Fibroblast of villous mesenchyme (primary cell): ENCODE data around the gene GIT1. TPM values are rescaled to one million over a fixed set of nuclear protein-coding genes. Genes with fewer than 3 reads are reported as not detected.
"Not testable (repeated sequence)": the region's sequence is repeated elsewhere in the genome, so short reads cannot be mapped to it uniquely, and the experiment has no call there.

Experiments used
- DNase-seq: peaks from one replicate; pipeline ENCODE4 v3.0.0-alpha.2; 2010; ENCODE audit warnings: low read depth
- H3K4me3 ChIP-seq: 2 replicates; pipeline ENCODE4 v1.5.1; 2011; ENCODE audit warnings: low read depth, mild to moderate bottlenecking, low read length
- total RNA-seq: library from RNA; depleted of rRNA; stranded (reverse); fragments of >200 nt; gene quantifications from 2 replicates; pipeline ENCODE4 v1.2.3, GENCODE V29; 2012
- TF ChIP-seq, protein P1 (sequence below): IDR thresholded peaks from 2 replicates; pipeline ENCODE4 v1.5.1; 2012; ENCODE audit warnings: low read depth, mild to moderate bottlenecking, low read length; ENCODE audit not compliant: insufficient read depth

GIT1 gene
- total RNA-seq, 1 donor, result 26.3 TPM

DNA sequence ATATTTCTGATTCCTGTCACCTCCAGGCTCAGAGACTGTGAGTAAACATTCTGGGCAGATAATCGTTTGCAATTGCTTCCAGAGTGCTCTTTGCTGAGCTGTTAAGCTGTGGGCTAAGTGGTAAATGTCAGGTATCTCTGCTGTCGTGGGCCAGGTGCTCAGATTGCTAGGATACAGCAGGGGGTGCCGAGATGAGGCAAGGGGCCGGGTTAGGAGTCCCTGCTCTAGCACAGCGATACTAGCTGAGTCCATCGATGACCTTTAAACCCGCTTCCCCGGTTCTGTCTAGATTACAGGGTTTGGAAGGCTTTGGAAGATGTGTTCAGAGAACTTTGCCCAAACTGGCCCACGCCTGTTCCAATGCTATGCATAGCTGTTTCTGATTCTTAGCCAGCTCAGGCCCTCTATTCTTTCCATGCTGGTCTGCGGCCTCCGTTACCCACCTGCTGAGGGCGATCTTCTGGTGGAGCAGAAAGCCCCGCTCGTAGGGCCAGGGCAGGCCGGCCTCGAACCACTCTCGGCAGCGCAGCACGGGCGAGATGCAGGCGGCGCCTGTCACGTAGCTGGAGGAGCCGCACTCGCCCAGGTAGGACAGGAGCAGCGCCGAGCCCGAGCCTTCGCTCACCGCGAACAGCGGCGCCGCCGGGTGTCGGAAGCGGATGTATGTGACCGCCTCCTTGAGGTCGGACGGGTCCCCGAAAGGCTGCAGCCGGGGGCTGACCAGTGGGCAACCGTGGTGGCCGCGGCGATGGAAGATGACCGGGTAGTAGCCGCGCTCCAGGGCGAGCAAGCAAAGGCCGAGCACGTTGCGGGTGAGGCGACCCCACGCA is 23.6 kb downstream of the GIT1 start:
- peak overlapping the region; percentile 58 for H3K4me3 ChIP-seq
- TF ChIP-seq, protein P1, sequence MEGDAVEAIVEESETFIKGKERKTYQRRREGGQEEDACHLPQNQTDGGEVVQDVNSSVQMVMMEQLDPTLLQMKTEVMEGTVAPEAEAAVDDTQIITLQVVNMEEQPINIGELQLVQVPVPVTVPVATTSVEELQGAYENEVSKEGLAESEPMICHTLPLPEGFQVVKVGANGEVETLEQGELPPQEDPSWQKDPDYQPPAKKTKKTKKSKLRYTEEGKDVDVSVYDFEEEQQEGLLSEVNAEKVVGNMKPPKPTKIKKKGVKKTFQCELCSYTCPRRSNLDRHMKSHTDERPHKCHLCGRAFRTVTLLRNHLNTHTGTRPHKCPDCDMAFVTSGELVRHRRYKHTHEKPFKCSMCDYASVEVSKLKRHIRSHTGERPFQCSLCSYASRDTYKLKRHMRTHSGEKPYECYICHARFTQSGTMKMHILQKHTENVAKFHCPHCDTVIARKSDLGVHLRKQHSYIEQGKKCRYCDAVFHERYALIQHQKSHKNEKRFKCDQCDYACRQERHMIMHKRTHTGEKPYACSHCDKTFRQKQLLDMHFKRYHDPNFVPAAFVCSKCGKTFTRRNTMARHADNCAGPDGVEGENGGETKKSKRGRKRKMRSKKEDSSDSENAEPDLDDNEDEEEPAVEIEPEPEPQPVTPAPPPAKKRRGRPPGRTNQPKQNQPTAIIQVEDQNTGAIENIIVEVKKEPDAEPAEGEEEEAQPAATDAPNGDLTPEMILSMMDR, result no peak
- no peak for DNase-seq

DNA sequence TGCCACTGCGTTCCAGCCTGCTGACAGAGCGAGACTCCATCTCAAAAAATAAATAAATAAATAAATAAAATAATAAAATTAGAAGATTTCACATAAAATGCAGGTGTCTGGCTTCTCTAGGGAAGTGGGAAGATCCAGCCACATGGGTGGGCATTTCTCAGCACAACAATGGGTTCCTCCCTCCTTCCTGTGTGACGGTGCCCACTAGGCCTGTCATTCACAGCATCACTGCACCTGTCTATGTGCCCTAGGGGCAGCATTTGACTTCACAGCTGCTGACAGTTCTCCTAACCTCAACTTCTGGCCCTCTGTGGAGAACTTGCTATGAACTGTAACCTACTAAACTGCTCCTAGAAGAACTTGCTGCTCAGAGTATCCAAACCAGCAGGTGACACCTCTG is 25.6 kb downstream of the GIT1 start:
- TF ChIP-seq, protein P1, result no peak
- no peak overlapping the region for H3K4me3 ChIP-seq
- no peak for DNase-seq

DNA sequence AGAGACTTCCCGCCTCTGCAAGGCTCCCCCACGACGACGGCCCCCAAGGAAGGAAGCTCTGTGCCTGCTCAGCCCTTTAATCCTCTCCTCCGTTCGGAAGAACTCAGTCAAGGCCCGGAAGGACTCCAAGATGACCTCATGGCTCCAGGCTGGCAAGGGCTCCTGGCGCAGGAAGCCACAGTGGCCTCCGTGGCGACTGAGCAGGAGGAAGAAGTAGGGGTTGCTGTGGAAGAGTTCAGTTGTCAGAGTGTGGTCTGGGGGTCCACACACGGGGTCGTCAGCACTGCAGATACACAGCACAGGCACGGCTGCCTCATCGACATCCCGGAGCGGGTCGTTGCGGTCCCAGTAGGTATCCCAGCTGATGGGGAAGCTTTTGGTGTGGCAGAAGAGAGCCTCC is 26.8 kb downstream of the GIT1 start:
- H3K4me3 ChIP-seq, result no peak overlapping the region
- DNase-seq, result no peak
- TF ChIP-seq, protein P1, result no peak

DNA sequence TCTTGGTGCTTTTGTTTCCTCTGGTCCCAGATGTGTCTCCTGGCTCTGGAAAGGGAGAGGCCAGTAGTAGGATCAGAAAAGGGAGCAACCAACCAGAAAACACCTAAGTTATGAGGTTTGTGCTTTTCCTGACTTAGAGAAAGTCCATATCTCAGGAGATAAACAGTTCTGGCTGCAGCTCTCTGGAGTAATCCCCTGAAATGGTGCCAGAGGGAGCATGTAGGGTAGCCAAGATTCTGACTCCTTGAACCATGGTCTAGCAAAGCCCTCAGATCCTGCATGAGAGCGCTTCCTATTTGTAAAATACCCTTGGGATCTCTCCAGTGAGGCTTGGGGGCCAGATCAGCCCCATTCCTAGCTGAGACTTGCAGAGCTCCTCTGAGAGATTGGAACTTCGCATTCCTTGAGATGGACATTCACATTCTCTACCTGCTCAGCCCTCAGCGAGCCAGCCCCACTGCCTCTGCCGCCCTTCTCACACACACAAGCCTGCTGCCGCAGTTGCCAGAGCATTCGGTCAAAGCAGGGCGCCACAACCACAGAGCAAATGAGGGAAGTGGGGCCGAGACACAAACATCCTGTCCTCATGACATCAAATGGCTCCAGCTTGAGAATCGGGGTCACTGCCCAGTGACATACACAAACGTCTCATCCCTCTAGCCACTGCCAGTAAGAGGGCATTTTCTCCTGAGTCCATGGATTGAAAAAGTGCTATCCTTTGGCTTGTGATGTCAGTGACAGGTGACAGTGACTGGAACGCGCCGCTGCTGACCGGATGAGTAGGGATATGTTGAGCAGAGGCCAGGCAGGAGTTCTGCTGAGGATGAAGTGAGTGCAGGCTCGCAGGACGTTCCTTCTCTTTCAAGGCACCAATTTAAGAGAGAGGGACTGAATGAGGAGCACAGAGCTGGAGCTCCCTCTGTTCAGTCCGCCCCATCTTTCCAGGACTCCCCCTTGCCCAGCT is 27.6 kb downstream of the GIT1 start:
- DNase-seq, result peak; percentile 67
- no peak overlapping the region for H3K4me3 ChIP-seq
- TF ChIP-seq, protein P1, result no peak

DNA sequence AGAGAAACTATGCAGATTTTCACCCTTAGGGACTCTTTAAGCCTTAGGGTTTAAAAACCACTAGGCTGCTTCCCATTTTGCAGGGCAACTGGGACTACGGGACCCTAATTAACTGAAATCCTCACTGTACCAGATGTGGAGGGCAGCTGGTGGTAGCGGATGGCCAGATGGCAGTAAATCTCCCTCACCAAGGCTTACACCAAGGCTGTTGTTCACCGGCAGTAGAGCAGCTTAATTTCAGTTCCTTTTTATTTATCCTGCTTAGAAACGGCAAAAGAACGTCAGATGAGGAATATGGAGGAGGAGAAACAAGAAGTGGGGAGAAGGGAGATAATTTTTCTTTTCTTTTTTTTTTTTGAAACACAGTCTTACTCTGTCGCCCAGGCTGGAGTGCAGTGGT is 29.1 kb downstream of the GIT1 start:
- DNase-seq, result peak; percentile 19
- H3K4me3 ChIP-seq, result no peak overlapping the region
- TF ChIP-seq, protein P1, result no peak

DNA sequence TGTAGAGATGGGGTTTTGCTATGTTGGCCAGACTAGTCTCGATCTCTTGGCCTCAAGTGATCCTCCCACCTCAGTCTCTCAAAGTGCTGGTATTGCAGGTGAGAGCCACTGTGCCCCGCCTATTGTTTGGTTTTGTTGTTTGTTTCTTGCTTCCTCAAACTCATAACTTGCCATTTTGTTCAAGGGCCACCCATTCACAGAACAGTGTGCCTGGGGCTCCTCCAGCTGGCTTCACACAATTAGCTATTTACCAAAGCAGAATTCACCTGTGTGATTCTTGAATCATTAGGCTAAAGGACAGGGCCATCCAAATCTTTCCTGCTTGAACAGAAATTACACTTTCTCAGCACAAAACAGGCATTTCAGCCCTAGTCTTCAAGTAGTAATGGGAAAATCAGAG is 29.8 kb downstream of the GIT1 start:
- TF ChIP-seq, protein P1, result no peak

DNA sequence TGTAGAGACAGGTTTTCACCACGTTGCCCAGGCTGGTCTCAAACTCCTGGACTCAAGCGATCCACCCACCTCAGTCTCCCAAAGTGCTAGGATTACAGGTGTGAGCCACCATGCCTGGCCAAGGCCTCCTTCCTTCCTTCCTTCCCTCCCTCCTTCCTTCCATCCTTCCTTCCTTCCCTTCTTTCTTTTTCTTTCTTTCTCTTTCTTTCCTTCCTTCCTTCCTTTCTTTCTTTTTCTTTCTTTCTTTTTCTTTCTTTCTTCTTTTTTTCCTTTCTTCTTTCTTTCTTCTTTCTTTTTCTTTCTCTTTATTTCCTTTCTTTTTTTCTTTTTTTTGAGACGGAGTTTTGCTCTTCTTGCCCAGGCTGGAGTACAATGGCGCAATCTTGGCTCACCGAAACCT is 31.3 kb downstream of the GIT1 start:
- H3K4me3 ChIP-seq, DNase-seq: not testable (repeated sequence)

More for the DNA sequence above, 29.8 kb downstream of the GIT1 start:
- no peak overlapping the region for H3K4me3 ChIP-seq
- no peak for DNase-seq
